Stomach (tissue), 4 donors: ENCODE results near the gene RBP4.

Experiments
- CTCF ChIP-seq, 7 experiments: fragments of 450-650 bp in 4 of 7; fragments of 200-600 bp in 3 of 7; sonication (generic) in 3 of 7; IDR thresholded peaks; one replicate each; pipeline ENCODE4 v1.5.1; 2016 to 2019; ENCODE audit warnings: antibody characterized with exemption in 7 of 7, control low read depth in 2 of 7, mild to moderate bottlenecking in 1 of 7
- EP300 ChIP-seq: sonication (generic); formaldehyde crosslinking; IDR thresholded peaks from one replicate; pipeline ENCODE4 v1.6.1; 2017; ENCODE audit warnings: antibody characterized with exemption
- POLR2A ChIP-seq, 4 donors: fragments of 450-650 bp; IDR thresholded peaks; one replicate each; pipeline ENCODE4 v1.6.1; 2016; ENCODE audit warnings: antibody characterized with exemption in 4 of 4, control low read depth in 2 of 4, mild to moderate bottlenecking in 1 of 4, moderate library complexity in 1 of 4
- POLR2AphosphoS5 ChIP-seq, 3 donors: sonication (generic); formaldehyde crosslinking; IDR thresholded peaks; one replicate each; pipeline ENCODE4 v1.6.1; 2016; ENCODE audit warnings: antibody characterized with exemption in 3 of 3

- TF ChIP-seq CTCF (IDR thresholded peaks at IDR 0.05) (no peak), POLR2AphosphoS5 (IDR thresholded peaks at IDR 0.05) (no peak), EP300 (no peak), POLR2A (IDR thresholded peaks at IDR 0.05) (no peak)
Measured at GRCh38 chr10:93554316-93554663, 46.7 kb downstream of the RBP4 start.
